GM12801 (cell line): ENCODE results near the gene HIBADH.

Source experiments
- CTCF ChIP-seq: IDR thresholded peaks from one replicate; pipeline ENCODE4 v1.5.1; 2011; ENCODE audit warnings: control low read depth; ENCODE audit not compliant: insufficient read length; ENCODE audit errors: extremely low read depth

The HIBADH gene

GRCh38 chr7:27700501-27700900 lies 37.8 kb upstream of the HIBADH start:
- TF ChIP-seq CTCF = no peak

GRCh38 chr7:27699751-27700150 lies 37.1 kb upstream of the HIBADH start:
- TF ChIP-seq CTCF = no peak

- no peak for TF ChIP-seq CTCF
These were observed 35.3 kb upstream of the HIBADH start for GRCh38 chr7:27697861-27698430.

- TF ChIP-seq CTCF = no peak
These were observed 32.4 kb upstream of the HIBADH start for GRCh38 chr7:27695096-27695495.

- TF ChIP-seq CTCF = no peak
These were observed 31.1 kb upstream of the HIBADH start for GRCh38 chr7:27693794-27694193.

GRCh38 chr7:27690649-27691048 lies 28.0 kb upstream of the HIBADH start:
- no peak for TF ChIP-seq CTCF

GRCh38 chr7:27689591-27690164 lies 27.0 kb upstream of the HIBADH start:
- no peak for TF ChIP-seq CTCF
